GM23248 (cell line): ENCODE results near the gene NCAM1.

Source experiments
- EZH2 ChIP-seq: fragments of 200-600 bp; sonication (generic); IDR thresholded peaks from 2 replicates; pipeline ENCODE4 v1.6.1; 2018; ENCODE audit warnings: antibody characterized with exemption, mild to moderate bottlenecking; ENCODE audit not compliant: insufficient read depth, poor library complexity, severe bottlenecking
- EZH2phosphoT487 ChIP-seq: fragments of 200-600 bp; sonication (generic); IDR thresholded peaks from 2 replicates; pipeline ENCODE4 v1.6.1; 2018; ENCODE audit warnings: antibody characterized with exemption, moderate library complexity, mild to moderate bottlenecking, low read depth; ENCODE audit not compliant: insufficient read depth

- TF ChIP-seq EZH2phosphoT487 (no peak), EZH2 (no peak)
Measured at GRCh38 chr11:113315811-113316210, 354.6 kb downstream of the NCAM1 start.
